Stimulated activated CD4-positive, alpha-beta T cell treated with anti-CD3 and anti-CD28 coated beads, Interleukin-12 subunit alpha, Interleukin-12 subunit beta, amount 100 ng/mL, for 48 hours (primary cell): Measurements from ENCODE around the gene PLAA.
A peak's percentile ranks its signal among the peaks of the same experiment; 100 is the strongest.

ENCODE experiments used
- DNase-seq, 3 donors: peaks; one replicate each; pipeline ENCODE4 v3.0.0-alpha.2; 2020; ENCODE audit warnings: low read depth in 2 of 3, low spot score in 1 of 3

Gene PLAA

GRCh38 chr9:26946753-26947727, at the start of gene PLAA:
TSS of gene PLAA (minus strand) at chr9:26947242. CDS start at chr9:26947045, 197 bp downstream.
- DNase-seq = peak; percentile 69 to 82 (median 72)

- no peak for DNase-seq
Measured at GRCh38 chr9:26995810-26996209, 48.8 kb upstream of the PLAA start.

- no peak for DNase-seq
Measured at GRCh38 chr9:26983340-26983739, 36.3 kb upstream of the PLAA start.

GRCh38 chr9:26975728-26976707, 29.0 kb upstream of the PLAA start:
- DNase-seq = no peak

- no peak for DNase-seq
Measured at GRCh38 chr9:26974927-26975326, 27.9 kb upstream of the PLAA start.

GRCh38 chr9:26973989-26974388, 26.9 kb upstream of the PLAA start:
- no peak for DNase-seq

- no peak for DNase-seq
Measured at GRCh38 chr9:26971721-26972120, 24.7 kb upstream of the PLAA start.

GRCh38 chr9:26956860-26957233, 9.8 kb upstream of the PLAA start:
- DNase-seq = no peak

- peak; percentile 87 to 89 (median 87) for DNase-seq
Measured at GRCh38 chr9:26955921-26956859, 9.1 kb upstream of the PLAA start, which contains the start of gene IFT74. TSS of gene IFT74 (plus strand) at chr9:26956412. CDS start at chr9:26961968, 5,556 bp downstream.

GRCh38 chr9:26955222-26955903, 8.3 kb upstream of the PLAA start:
- DNase-seq = no peak

- DNase-seq = no peak
Measured at GRCh38 chr9:26954050-26954508, 7.0 kb upstream of the PLAA start.

GRCh38 chr9:26951794-26952193, 4.8 kb upstream of the PLAA start:
- DNase-seq = no peak

GRCh38 chr9:26950521-26950920, 3.5 kb upstream of the PLAA start:
- DNase-seq = no peak

GRCh38 chr9:26949637-26950069, 2.6 kb upstream of the PLAA start:
- DNase-seq = no peak

GRCh38 chr9:26947736-26948135, 694 bp upstream of the PLAA start:
- peak in 2 of 3 donors; percentile 31 to 36 for DNase-seq

- no peak for DNase-seq
Measured at GRCh38 chr9:26945591-26945990, 1.5 kb downstream of the PLAA start.

- no peak for DNase-seq
Measured at GRCh38 chr9:26940779-26941178, 6.3 kb downstream of the PLAA start.

- no peak for DNase-seq
Measured at GRCh38 chr9:26939955-26940711, 6.9 kb downstream of the PLAA start.

GRCh38 chr9:26937816-26938371, 9.1 kb downstream of the PLAA start:
- DNase-seq = no peak
